Measurements from ENCODE around the gene KASH5.
A peak's percentile ranks its signal among the peaks of the same experiment; 100 is the strongest.

Gene KASH5

GRCh38 chr19:49347835-49348234, 40.2 kb upstream of the KASH5 start:
- H3K9me3 ChIP-seq (ENCODE audit: control insufficient read depth, low read depth, low read length), result no peaks in the 10 kb centered on the region
- H3K27me3 ChIP-seq (ENCODE audit: control insufficient read depth, insufficient read depth, low read length), result no peaks in the 10 kb centered on the region
- H3K36me3 ChIP-seq (ENCODE audit: control insufficient read depth, low read depth, low read length), result peaks cover 80% of the 10 kb centered on the region
- H3K9ac ChIP-seq (ENCODE audit: low read length), result no peak overlapping the region
- H3K4me1 ChIP-seq (ENCODE audit: control insufficient read depth, low read depth, low read length), result no peaks in the 10 kb centered on the region
- H3K4me3 ChIP-seq (ENCODE audit: low read length), result no peak overlapping the region
- no peak overlapping the region for H3K27ac ChIP-seq (ENCODE audit: low read length)

- peaks cover 80% of the 10 kb centered on the region for H3K36me3 ChIP-seq (ENCODE audit: control insufficient read depth, low read depth, low read length)
- H3K27ac ChIP-seq (ENCODE audit: low read length), result no peak overlapping the region
Measured at GRCh38 chr19:49348305-49349189, 39.5 kb upstream of the KASH5 start.

GRCh38 chr19:49349567-49349966, 38.5 kb upstream of the KASH5 start:
- H3K36me3 ChIP-seq (ENCODE audit: control insufficient read depth, low read depth, low read length), result peaks cover 77% of the 10 kb centered on the region
- no peak overlapping the region for H3K4me3 ChIP-seq (ENCODE audit: low read length)
- no peak overlapping the region for H3K9ac ChIP-seq (ENCODE audit: low read length)
- no peaks in the 10 kb centered on the region for H3K27me3 ChIP-seq (ENCODE audit: control insufficient read depth, insufficient read depth, low read length)
- H3K9me3 ChIP-seq (ENCODE audit: control insufficient read depth, low read depth, low read length), result no peaks in the 10 kb centered on the region
- no peak overlapping the region for H3K27ac ChIP-seq (ENCODE audit: low read length)
- H3K4me1 ChIP-seq (ENCODE audit: control insufficient read depth, low read depth, low read length), result no peaks in the 10 kb centered on the region

More at GRCh38 chr19:49348305-49349189, 39.5 kb upstream of the KASH5 start:
- no peak overlapping the region for H3K9ac ChIP-seq (ENCODE audit: low read length)
- no peaks in the 10 kb centered on the region for H3K27me3 ChIP-seq (ENCODE audit: control insufficient read depth, insufficient read depth, low read length)
- no peak overlapping the region for H3K4me3 ChIP-seq (ENCODE audit: low read length)
- H3K9me3 ChIP-seq (ENCODE audit: control insufficient read depth, low read depth, low read length), result no peaks in the 10 kb centered on the region
- H3K4me1 ChIP-seq (ENCODE audit: control insufficient read depth, low read depth, low read length), result no peaks in the 10 kb centered on the region

GRCh38 chr19:49355909-49356353, 32.1 kb upstream of the KASH5 start:
- no peaks in the 10 kb centered on the region for H3K4me1 ChIP-seq (ENCODE audit: control insufficient read depth, low read depth, low read length)
- H3K27me3 ChIP-seq (ENCODE audit: control insufficient read depth, insufficient read depth, low read length), result no peaks in the 10 kb centered on the region
- H3K9ac ChIP-seq (ENCODE audit: low read length), result no peak overlapping the region
- no peak overlapping the region for H3K4me3 ChIP-seq (ENCODE audit: low read length)
- H3K9me3 ChIP-seq (ENCODE audit: control insufficient read depth, low read depth, low read length), result no peaks in the 10 kb centered on the region
- H3K27ac ChIP-seq (ENCODE audit: low read length), result no peak overlapping the region
- H3K36me3 ChIP-seq (ENCODE audit: control insufficient read depth, low read depth, low read length), result peaks cover 67% of the 10 kb centered on the region

- H3K4me1 ChIP-seq (ENCODE audit: control insufficient read depth, low read depth, low read length), result no peaks in the 10 kb centered on the region
- no peak overlapping the region for H3K4me3 ChIP-seq (ENCODE audit: low read length)
- no peaks in the 10 kb centered on the region for H3K27me3 ChIP-seq (ENCODE audit: control insufficient read depth, insufficient read depth, low read length)
- no peak overlapping the region for H3K9ac ChIP-seq (ENCODE audit: low read length)
- no peak overlapping the region for H3K27ac ChIP-seq (ENCODE audit: low read length)
- peaks cover 63% of the 10 kb centered on the region for H3K36me3 ChIP-seq (ENCODE audit: control insufficient read depth, low read depth, low read length)
- no peaks in the 10 kb centered on the region for H3K9me3 ChIP-seq (ENCODE audit: control insufficient read depth, low read depth, low read length)
Measured at GRCh38 chr19:49356382-49356781, 31.7 kb upstream of the KASH5 start.

- H3K9me3 ChIP-seq (ENCODE audit: control insufficient read depth, low read depth, low read length), result no peaks in the 10 kb centered on the region
- H3K36me3 ChIP-seq (ENCODE audit: control insufficient read depth, low read depth, low read length), result peaks cover 61% of the 10 kb centered on the region
- H3K9ac ChIP-seq (ENCODE audit: low read length), result no peak overlapping the region
- no peaks in the 10 kb centered on the region for H3K27me3 ChIP-seq (ENCODE audit: control insufficient read depth, insufficient read depth, low read length)
- no peaks in the 10 kb centered on the region for H3K4me1 ChIP-seq (ENCODE audit: control insufficient read depth, low read depth, low read length)
- no peak overlapping the region for H3K4me3 ChIP-seq (ENCODE audit: low read length)
- H3K27ac ChIP-seq (ENCODE audit: low read length), result no peak overlapping the region
Measured at GRCh38 chr19:49357186-49357585, 30.9 kb upstream of the KASH5 start.

- Histone ChIP-seq H3K4me1 (ENCODE audit: control insufficient read depth, low read depth, low read length) (no peaks in the 10 kb centered on the region), H3K27ac (ENCODE audit: low read length) (no peak overlapping the region), H3K9me3 (ENCODE audit: control insufficient read depth, low read depth, low read length) (no peaks in the 10 kb centered on the region), H3K36me3 (ENCODE audit: control insufficient read depth, low read depth, low read length) (peaks cover 39% of the 10 kb centered on the region), H3K27me3 (ENCODE audit: control insufficient read depth, insufficient read depth, low read length) (no peaks in the 10 kb centered on the region), H3K9ac (ENCODE audit: low read length) (peak overlapping the region; percentile 100), H3K4me3 (ENCODE audit: low read length) (peak overlapping the region; percentile 95)
Measured at GRCh38 chr19:49359851-49360820, 27.9 kb upstream of the KASH5 start.

GRCh38 chr19:49361438-49362047, 26.5 kb upstream of the KASH5 start:
- H3K9ac ChIP-seq (ENCODE audit: low read length), result peak overlapping the region; percentile 100
- H3K9me3 ChIP-seq (ENCODE audit: control insufficient read depth, low read depth, low read length), result no peaks in the 10 kb centered on the region
- no peaks in the 10 kb centered on the region for H3K27me3 ChIP-seq (ENCODE audit: control insufficient read depth, insufficient read depth, low read length)
- peaks cover 25% of the 10 kb centered on the region for H3K36me3 ChIP-seq (ENCODE audit: control insufficient read depth, low read depth, low read length)
- H3K4me1 ChIP-seq (ENCODE audit: control insufficient read depth, low read depth, low read length), result no peaks in the 10 kb centered on the region
- H3K27ac ChIP-seq (ENCODE audit: low read length), result peak overlapping the region; percentile 91
- peak overlapping the region; percentile 95 for H3K4me3 ChIP-seq (ENCODE audit: low read length)

GRCh38 chr19:49362048-49362928, 25.8 kb upstream of the KASH5 start, which contains the start of gene TEAD2:
TSS of gene TEAD2 (minus strand) at chr19:49362416. CDS start at chr19:49360075, 2,341 bp downstream.
- Histone ChIP-seq H3K4me1 (ENCODE audit: control insufficient read depth, low read depth, low read length) (no peaks in the 10 kb centered on the region), H3K27me3 (ENCODE audit: control insufficient read depth, insufficient read depth, low read length) (no peaks in the 10 kb centered on the region), H3K9ac (ENCODE audit: low read length) (peak within 1 kb of the TSS; percentile 100), H3K4me3 (ENCODE audit: low read length) (peak within 1 kb of the TSS; percentile 95), H3K27ac (ENCODE audit: low read length) (peak within 1 kb of the TSS; percentile 91), H3K9me3 (ENCODE audit: control insufficient read depth, low read depth, low read length) (no peaks in the 10 kb centered on the region), H3K36me3 (ENCODE audit: control insufficient read depth, low read depth, low read length) (peaks cover 17% of the 10 kb centered on the region)

GRCh38 chr19:49362929-49363267, 25.2 kb upstream of the KASH5 start:
- no peaks in the 10 kb centered on the region for H3K9me3 ChIP-seq (ENCODE audit: control insufficient read depth, low read depth, low read length)
- H3K9ac ChIP-seq (ENCODE audit: low read length), result peak overlapping the region; percentile 100
- peaks cover 12% of the 10 kb centered on the region for H3K36me3 ChIP-seq (ENCODE audit: control insufficient read depth, low read depth, low read length)
- peak overlapping the region; percentile 95 for H3K4me3 ChIP-seq (ENCODE audit: low read length)
- no peaks in the 10 kb centered on the region for H3K27me3 ChIP-seq (ENCODE audit: control insufficient read depth, insufficient read depth, low read length)
- no peak overlapping the region for H3K27ac ChIP-seq (ENCODE audit: low read length)
- no peaks in the 10 kb centered on the region for H3K4me1 ChIP-seq (ENCODE audit: control insufficient read depth, low read depth, low read length)

Measured in iPS-18a (cell line).